Gastrocnemius medialis (tissue), 4 donors: ENCODE measurements around the gene SRP9.

Experiments
- CTCF ChIP-seq, 5 experiments: fragments of 450-650 bp in 3 of 5; fragments of 200-600 bp in 2 of 5; sonication (generic) in 2 of 5; IDR thresholded peaks in 4 of 5; conservative IDR thresholded peaks in 1 of 5; 1 replicate in 4 of 5; 2 replicates in 1 of 5; pipeline ENCODE4 v1.5.1; 2016 to 2019; ENCODE audit warnings: antibody characterized with exemption in 5 of 5, mild to moderate bottlenecking in 3 of 5, moderate library complexity in 3 of 5
- POLR2A ChIP-seq, 2 donors: fragments of 450-650 bp; IDR thresholded peaks; one replicate each; pipeline ENCODE4 v1.6.1; 2017; ENCODE audit warnings: antibody characterized with exemption in 2 of 2, mild to moderate bottlenecking in 2 of 2, moderate library complexity in 2 of 2

- no peak for TF ChIP-seq POLR2A (IDR thresholded peaks at IDR 0.05)
- no peak for TF ChIP-seq CTCF (IDR thresholded peaks at IDR 0.05 in 4 of 5, conservative IDR thresholded peaks at IDR 0.05 in 1 of 5)
These were observed 30.5 kb downstream of the SRP9 start for GRCh38 chr1:225808136-225808535.
